GM19043 (cell line): ENCODE results near the gene TREML2.

Experiments
- ATAC-seq: cut with Tn5 transposase; IDR thresholded peaks from one replicate; pipeline ENCODE4 v1.9.1; 2021; ENCODE audit warnings: low read depth; ENCODE audit not compliant: unreplicated experiment

Gene TREML2

GRCh38 chr6:41155132-41155805 lies 45.7 kb downstream of the TREML2 start:
- no peak for ATAC-seq

- no peak for ATAC-seq
Observed at GRCh38 chr6:41153992-41154625, 46.8 kb downstream of the TREML2 start, which contains the start of gene TREML1. TREML1 (minus strand) TSS chr6:41154347; CDS start chr6:41154288, 59 bp downstream.

GRCh38 chr6:41153451-41153850 lies 47.5 kb downstream of the TREML2 start:
- no peak for ATAC-seq

- ATAC-seq, result no peak
Observed at GRCh38 chr6:41150671-41151070, 50.3 kb downstream of the TREML2 start.

GRCh38 chr6:41147917-41148316 lies 53.0 kb downstream of the TREML2 start:
- ATAC-seq, result no peak
